Vagina (tissue), 2 donors: ENCODE data around the gene EMC8. TPM values are rescaled to one million over a fixed set of nuclear protein-coding genes. Genes with fewer than 3 reads are reported as not detected.

Experiments used
- DNase-seq, 2 donors: peaks; one replicate each; pipeline ENCODE4 v3.0.0-alpha.2; 2017; ENCODE audit errors: extremely low spot score in 2 of 2
- H3K27ac ChIP-seq: fragments of 200-600 bp; sonication (generic); one replicate; pipeline ENCODE4 v1.5.1; 2019
- H3K27me3 ChIP-seq: fragments of 200-600 bp; sonication (generic); one replicate; pipeline ENCODE4 v1.5.1; 2019
- H3K36me3 ChIP-seq, 2 donors: fragments of 200-600 bp; sonication (generic); one replicate each; pipeline ENCODE4 v1.5.1; 2017 to 2019
- H3K4me1 ChIP-seq: fragments of 200-600 bp; sonication (generic); one replicate; pipeline ENCODE4 v1.5.1; 2019
- H3K4me3 ChIP-seq, 2 donors: fragments of 200-600 bp; sonication (generic); 1 replicate in 1 of 2; 2 replicates in 1 of 2; pipeline ENCODE4 v1.5.1; 2016 to 2019
- H3K9me3 ChIP-seq: fragments of 200-600 bp; sonication (generic); one replicate; pipeline ENCODE4 v1.5.1; 2019
- CTCF ChIP-seq, 3 experiments: fragments of 450-650 bp in 2 of 3; fragments of 200-600 bp in 1 of 3; sonication (generic) in 1 of 3; IDR thresholded peaks; one replicate each; pipeline ENCODE4 v1.5.1; 2017 to 2019; ENCODE audit warnings: antibody characterized with exemption in 3 of 3, mild to moderate bottlenecking in 2 of 3, moderate library complexity in 2 of 3
- POLR2A ChIP-seq, 2 donors: fragments of 450-650 bp; IDR thresholded peaks; one replicate each; pipeline ENCODE4 v1.6.1; 2017; ENCODE audit warnings: antibody characterized with exemption in 2 of 2, mild to moderate bottlenecking in 2 of 2, moderate library complexity in 2 of 2
- POLR2AphosphoS5 ChIP-seq, 2 donors: sonication (generic); formaldehyde crosslinking; IDR thresholded peaks; one replicate each; pipeline ENCODE4 v1.9.0; 2017; ENCODE audit warnings: antibody characterized with exemption in 2 of 2, mild to moderate bottlenecking in 2 of 2, low read depth in 1 of 2; ENCODE audit not compliant: insufficient read depth in 1 of 2
- intact Hi-C: fragments of 100-400 bp; cut with DNase I; formaldehyde crosslinking; loops from one replicate; pipeline ENCODE4 v1.15.1; 2023
- total RNA-seq: library from RNA; depleted of rRNA; stranded (reverse); fragments of >200 nt; gene quantifications from one replicate; pipeline ENCODE4 v1.2.3, GENCODE V29; 2016

EMC8 gene
- total RNA-seq, 1 donor from 2014 or later = 42.0 TPM

GRCh38 chr16:85825326-85825725 is 26.0 kb upstream of the EMC8 start:
- Histone ChIP-seq H3K36me3 (no peaks in the 10 kb centered on the region), H3K9me3 (no peaks in the 10 kb centered on the region), H3K27me3 (no peaks in the 10 kb centered on the region), H3K27ac (no peak overlapping the region), H3K4me1 (no peaks in the 10 kb centered on the region), H3K4me3 (no peak overlapping the region)
- intact Hi-C loops = loop anchor here (10.0 kb wide), 1 partner anchor 699 kb away; no protein-coding TSS in a partner anchor
- DNase-seq = no peak
- TF ChIP-seq CTCF (IDR thresholded peaks at IDR 0.05) (no peak), POLR2A (IDR thresholded peaks at IDR 0.05) (no peak)

DNA sequence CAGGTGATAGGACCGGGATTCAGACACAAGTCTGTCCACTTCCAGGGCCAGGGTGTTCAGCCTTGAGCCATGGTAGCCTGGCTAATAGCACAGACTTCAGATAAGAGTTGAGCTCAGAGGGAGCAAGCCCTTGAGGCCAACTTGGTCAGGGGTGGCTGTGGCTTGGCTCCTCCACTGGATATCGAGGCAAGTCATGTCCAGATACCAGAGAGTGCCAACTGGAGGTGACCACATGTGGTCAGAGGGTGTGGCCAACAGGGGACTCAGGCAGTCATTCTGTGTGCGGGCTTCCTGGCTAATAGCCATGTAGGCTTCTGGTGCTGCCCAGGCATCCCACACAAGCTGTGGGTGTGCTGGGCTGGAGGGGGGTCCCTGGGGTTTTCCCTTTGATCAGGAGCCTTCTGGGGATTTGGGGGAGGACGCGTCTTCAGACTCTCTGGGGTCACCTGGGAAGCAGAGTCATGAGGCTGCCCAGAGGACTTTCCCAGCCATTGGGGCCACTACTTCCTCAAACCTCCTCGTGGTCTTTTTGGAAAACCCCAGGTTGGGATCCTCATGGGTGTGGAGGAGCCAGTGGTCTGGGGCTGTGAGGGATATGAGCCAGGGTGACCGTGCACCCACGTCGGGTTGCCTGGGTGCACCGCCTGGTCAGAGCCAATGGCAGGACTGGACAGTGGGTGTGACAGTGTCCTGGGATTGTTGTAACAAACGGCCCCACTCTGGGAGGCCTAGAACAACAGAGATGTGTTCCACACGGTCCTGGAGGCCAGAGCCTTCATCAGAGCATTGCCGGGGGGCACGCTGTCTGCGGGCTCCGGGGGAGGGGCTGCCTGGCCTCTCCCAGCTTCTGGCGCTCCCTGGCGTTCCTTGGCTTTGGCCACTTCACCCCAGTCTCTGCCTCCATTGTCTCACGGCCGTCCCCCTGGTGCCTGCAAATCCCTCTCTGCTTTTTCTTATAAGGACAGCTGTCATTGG is 25.1 kb upstream of the EMC8 start:
- no peaks in the 10 kb centered on the region for H3K27me3 ChIP-seq
- no peaks in the 10 kb centered on the region for H3K36me3 ChIP-seq
- TF ChIP-seq POLR2AphosphoS5 (IDR thresholded peaks at IDR 0.05; ENCODE audit: insufficient read depth in 1 of 2, low read depth in 1 of 2) (no peak), POLR2A (IDR thresholded peaks at IDR 0.05) (no peak), CTCF (IDR thresholded peaks at IDR 0.05) (no peak)
- no peak overlapping the region for H3K27ac ChIP-seq
- no peak overlapping the region for H3K4me3 ChIP-seq
- intact Hi-C loops = loop anchor here (10.0 kb wide), 1 partner anchor 700 kb away; no protein-coding TSS in a partner anchor
- no peak for DNase-seq
- no peaks in the 10 kb centered on the region for H3K4me1 ChIP-seq
- no peaks in the 10 kb centered on the region for H3K9me3 ChIP-seq

GRCh38 chr16:85823328-85823920 is 24.1 kb upstream of the EMC8 start:
- Histone ChIP-seq H3K4me3 (no peak overlapping the region), H3K9me3 (no peaks in the 10 kb centered on the region), H3K36me3 (no peaks in the 10 kb centered on the region), H3K27ac (no peak overlapping the region), H3K4me1 (no peaks in the 10 kb centered on the region), H3K27me3 (no peaks in the 10 kb centered on the region)
- intact Hi-C loops = loop anchor here (2.0 to 10.0 kb wide), 2 partner anchors 193 to 701 kb away; no protein-coding TSS in a partner anchor
- TF ChIP-seq POLR2AphosphoS5 (IDR thresholded peaks at IDR 0.05; ENCODE audit: insufficient read depth in 1 of 2, low read depth in 1 of 2) (no peak), CTCF (IDR thresholded peaks at IDR 0.05) (no peak), POLR2A (IDR thresholded peaks at IDR 0.05) (no peak)
- no peak for DNase-seq

GRCh38 chr16:85822145-85822544 is 22.8 kb upstream of the EMC8 start:
- no peak for DNase-seq
- no peaks in the 10 kb centered on the region for H3K27me3 ChIP-seq
- no peaks in the 10 kb centered on the region for H3K36me3 ChIP-seq
- H3K4me3 ChIP-seq = no peak overlapping the region
- no peak overlapping the region for H3K27ac ChIP-seq
- no peaks in the 10 kb centered on the region for H3K4me1 ChIP-seq
- TF ChIP-seq POLR2A (IDR thresholded peaks at IDR 0.05) (no peak), CTCF (IDR thresholded peaks at IDR 0.05) (no peak), POLR2AphosphoS5 (IDR thresholded peaks at IDR 0.05; ENCODE audit: insufficient read depth in 1 of 2, low read depth in 1 of 2) (no peak)
- intact Hi-C loops = loop anchor here (2.0 to 10.0 kb wide), 2 partner anchors 195 to 703 kb away; no protein-coding TSS in a partner anchor
- no peaks in the 10 kb centered on the region for H3K9me3 ChIP-seq
